Activated CD8-positive, alpha-beta T cell treated with anti-CD3 and anti-CD28 coated beads, Interleukin-2, amount 10 ng/mL, durations not matched to agents 7 days and 5 days (primary cell): ENCODE measurements around the gene TXNDC17. TPM values are rescaled to one million over a fixed set of nuclear protein-coding genes. Genes with fewer than 3 reads are reported as not detected.

ENCODE experiments used
- ATAC-seq: fragments of 150-1000 bp; cut with Tn5 transposase; one replicate; pipeline ENCODE4 v1.10.0; 2021; ENCODE audit warnings: moderate library complexity
- CTCF ChIA-PET: fragments of 350-600 bp; sonication (Branson Sonifier 250); formaldehyde crosslinking; loops from one replicate; lab custom pipeline; 2021; ENCODE audit warnings: antibody characterized with exemption; lab: Charles Lee
- POLR2A ChIA-PET: fragments of 350-600 bp; sonication (Branson Sonifier 250); formaldehyde crosslinking; loops from one replicate; lab custom pipeline; 2021; ENCODE audit warnings: antibody characterized with exemption; lab: Charles Lee
- DNase-seq: peaks from one replicate; pipeline ENCODE4 v3.0.0-alpha.2; 2020
- H3K27ac Mint-ChIP-seq: one replicate; pipeline ENCODE4 v1.8.0; 2021; ENCODE audit warnings: mild to moderate bottlenecking, mixed read lengths
- H3K27me3 Mint-ChIP-seq: one replicate; pipeline ENCODE4 v1.8.0; 2021; ENCODE audit warnings: low read depth, mixed read lengths
- H3K36me3 Mint-ChIP-seq: one replicate; pipeline ENCODE4 v1.8.0; 2021; ENCODE audit warnings: low read depth, mixed read lengths
- H3K4me1 Mint-ChIP-seq: one replicate; pipeline ENCODE4 v1.8.0; 2021; ENCODE audit warnings: low read depth, mixed read lengths
- H3K4me3 Mint-ChIP-seq: one replicate; pipeline ENCODE4 v1.8.0; 2021; ENCODE audit warnings: mild to moderate bottlenecking, mixed read lengths
- H3K9me3 Mint-ChIP-seq: one replicate; pipeline ENCODE4 v1.8.0; 2022; ENCODE audit warnings: mixed read lengths; ENCODE audit not compliant: insufficient read depth
- total RNA-seq, 2 experiments: library from RNA; stranded (reverse); gene quantifications; one replicate each; pipeline ENCODE4 v1.2.3, GENCODE V29; 2021

Gene TXNDC17
- total RNA-seq, 2 experiments from 2014 or later: 81.8 to 94.7 TPM

- POLR2A ChIA-PET: interaction anchor here (0.5 to 0.6 kb wide), 2 partner anchors 1151 kb away, joined by 3 to 4 read pairs; partner anchors contain the start of genes DERL2 and MIS12
- CTCF ChIA-PET: interaction anchor here (3.1 kb wide), 1 partner anchor 11 kb away, joined by 11 read pairs; no protein-coding TSS in a partner anchor
- H3K9me3 Mint-ChIP-seq: no peaks in the 10 kb centered on the region
Observed at GRCh38 chr17:6637458-6637840, 3.4 kb upstream of the TXNDC17 start.

DNA sequence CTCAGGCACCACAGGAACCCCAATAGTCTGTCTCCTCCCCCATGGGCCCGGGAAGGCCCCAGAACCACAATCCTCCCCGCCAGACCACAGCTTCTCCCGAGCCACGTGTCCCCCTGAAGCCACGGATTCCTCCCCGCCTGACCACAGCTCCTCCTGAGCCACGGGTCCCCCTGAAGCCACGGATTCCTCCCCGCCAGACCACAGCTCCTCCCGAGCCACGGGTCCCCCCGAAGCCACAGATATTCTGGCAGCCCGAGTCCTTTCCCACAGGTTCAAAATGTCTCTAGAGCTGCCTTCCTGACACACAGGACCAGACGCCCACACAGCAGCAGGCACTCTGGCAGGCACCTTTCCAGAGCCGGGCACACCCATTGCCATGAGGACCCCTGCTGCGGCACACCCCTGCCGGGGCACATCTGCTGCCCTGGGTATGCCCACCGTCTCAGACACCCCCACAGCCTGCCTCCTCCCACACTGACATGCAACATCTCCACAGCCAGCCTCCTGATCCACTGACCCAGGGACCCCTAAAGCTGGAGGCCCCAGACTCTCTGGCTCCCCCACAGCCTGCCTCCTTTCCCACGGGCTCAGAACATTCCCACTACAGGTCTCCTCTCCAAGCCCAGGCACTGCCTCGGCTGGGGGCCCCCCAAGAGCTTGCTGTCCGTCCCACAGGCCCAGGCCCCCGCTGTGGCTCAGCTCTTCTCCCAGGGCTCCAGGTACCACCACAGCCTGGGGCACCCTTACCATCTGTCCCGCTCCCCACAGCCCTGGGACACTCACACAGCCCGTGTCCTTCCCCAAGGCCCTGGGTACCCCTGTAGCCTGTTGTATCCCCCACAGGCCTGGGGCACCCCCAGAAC lies 2.6 kb upstream of the TXNDC17 start:
- Mint-ChIP-seq H3K27me3 (no peaks in the 10 kb centered on the region), H3K4me3 (peak overlapping the region; percentile 94), H3K4me1 (peaks cover 41% of the 10 kb centered on the region), H3K27ac (peak overlapping the region; percentile 12), H3K9me3 (no peaks in the 10 kb centered on the region), H3K36me3 (peaks cover 34% of the 10 kb centered on the region)
- no peak for ATAC-seq
- POLR2A ChIA-PET: interaction anchor here (0.5 to 4.9 kb wide), 3 partner anchors 12 to 1152 kb away, joined by 3 to 36 read pairs (median 3); partner anchors contain the start of genes C17orf100, MED31 and MIS12
- DNase-seq: no peak
- CTCF ChIA-PET: interaction anchor here (3.1 kb wide), 1 partner anchor 10 kb away, joined by 11 read pairs; no protein-coding TSS in a partner anchor

More at GRCh38 chr17:6637458-6637840, 3.4 kb upstream of the TXNDC17 start:
- Mint-ChIP-seq H3K4me1 (peaks cover 33% of the 10 kb centered on the region), H3K36me3 (peaks cover 35% of the 10 kb centered on the region), H3K27me3 (no peaks in the 10 kb centered on the region), H3K27ac (no peak overlapping the region), H3K4me3 (no peak overlapping the region)
- ATAC-seq (no peak), DNase-seq (no peak)

- no peak for DNase-seq
- H3K27ac Mint-ChIP-seq: peak overlapping the region; percentile 98
- POLR2A ChIA-PET: interaction anchor here (0.7 to 4.9 kb wide), 5 partner anchors 11 to 116 kb away, joined by 3 to 36 read pairs (median 3); partner anchors contain the start of genes C17orf100, MED31 and XAF1
Observed at GRCh38 chr17:6639014-6639585, 1.8 kb upstream of the TXNDC17 start.

DNA sequence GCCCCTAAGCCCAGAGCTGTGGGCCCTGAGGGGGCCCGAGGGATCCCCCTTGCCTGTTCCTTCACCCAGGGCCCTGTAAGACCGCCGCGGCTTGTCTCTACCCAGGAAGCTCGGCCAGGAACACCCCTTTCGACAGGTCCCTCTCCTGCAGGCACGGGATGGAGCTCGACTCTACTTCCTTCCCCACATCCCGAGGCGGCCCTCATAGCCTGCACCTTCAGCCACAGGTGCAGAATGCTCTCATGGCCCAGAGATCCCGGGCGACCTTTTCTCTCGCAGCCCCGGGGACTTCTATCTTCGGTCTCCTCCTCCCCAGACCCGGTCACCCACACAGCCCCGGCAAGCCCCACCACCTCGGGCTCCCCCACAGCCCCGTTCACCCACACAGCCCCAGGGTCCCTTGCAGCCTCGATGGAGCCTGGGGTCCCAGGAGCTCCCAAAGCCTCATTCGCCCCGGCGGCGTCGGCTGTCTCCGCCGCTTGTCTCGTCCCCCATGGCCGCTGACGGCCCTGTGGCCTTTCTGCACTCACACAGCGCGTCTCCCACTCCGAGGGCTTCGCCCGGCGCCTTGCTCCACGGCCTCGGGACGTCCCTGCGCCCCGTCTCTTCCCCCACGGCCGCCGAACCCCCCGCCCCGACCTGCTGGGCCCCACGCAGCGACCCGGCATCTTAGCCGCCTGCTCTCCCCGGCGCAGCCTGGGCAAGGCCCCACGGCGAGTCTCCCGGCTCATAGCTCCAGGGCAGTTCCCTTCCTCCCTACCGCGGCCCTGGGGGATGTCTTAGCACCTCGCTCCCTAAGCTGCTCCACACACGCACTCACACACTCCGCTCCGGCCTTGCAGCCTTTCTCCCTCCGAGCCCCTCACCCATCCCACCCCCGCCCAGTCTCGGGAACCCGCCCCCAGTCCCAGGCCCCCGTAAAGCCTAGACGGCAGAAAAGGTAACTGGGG lies 999 bp upstream of the TXNDC17 start:
- Mint-ChIP-seq H3K4me1 (peaks cover 57% of the 10 kb centered on the region), H3K9me3 (no peaks in the 10 kb centered on the region), H3K27me3 (no peaks in the 10 kb centered on the region), H3K4me3 (peak overlapping the region; percentile 94), H3K27ac (peak overlapping the region; percentile 98), H3K36me3 (peaks cover 38% of the 10 kb centered on the region)
- CTCF ChIA-PET: interaction anchor here (1.0 to 3.1 kb wide), 2 partner anchors 9 to 12 kb away, joined by 3 to 11 read pairs; partner anchors contain the start of genes C17orf100 and MED31
- DNase-seq (peak; percentile 44), ATAC-seq (peak; percentile 45)
- POLR2A ChIA-PET: interaction anchor here (0.7 to 4.9 kb wide), 5 partner anchors 11 to 116 kb away, joined by 3 to 36 read pairs (median 3); partner anchors contain the start of genes C17orf100, MED31 and XAF1

More at GRCh38 chr17:6639014-6639585, 1.8 kb upstream of the TXNDC17 start:
- Mint-ChIP-seq H3K9me3 (no peaks in the 10 kb centered on the region), H3K4me1 (peaks cover 50% of the 10 kb centered on the region), H3K4me3 (peak overlapping the region; percentile 94), H3K27me3 (no peaks in the 10 kb centered on the region), H3K36me3 (peaks cover 36% of the 10 kb centered on the region)
- CTCF ChIA-PET: interaction anchor here (1.0 to 3.1 kb wide), 2 partner anchors 9 to 12 kb away, joined by 3 to 11 read pairs; partner anchors contain the start of genes C17orf100 and MED31
- ATAC-seq: no peak

DNA sequence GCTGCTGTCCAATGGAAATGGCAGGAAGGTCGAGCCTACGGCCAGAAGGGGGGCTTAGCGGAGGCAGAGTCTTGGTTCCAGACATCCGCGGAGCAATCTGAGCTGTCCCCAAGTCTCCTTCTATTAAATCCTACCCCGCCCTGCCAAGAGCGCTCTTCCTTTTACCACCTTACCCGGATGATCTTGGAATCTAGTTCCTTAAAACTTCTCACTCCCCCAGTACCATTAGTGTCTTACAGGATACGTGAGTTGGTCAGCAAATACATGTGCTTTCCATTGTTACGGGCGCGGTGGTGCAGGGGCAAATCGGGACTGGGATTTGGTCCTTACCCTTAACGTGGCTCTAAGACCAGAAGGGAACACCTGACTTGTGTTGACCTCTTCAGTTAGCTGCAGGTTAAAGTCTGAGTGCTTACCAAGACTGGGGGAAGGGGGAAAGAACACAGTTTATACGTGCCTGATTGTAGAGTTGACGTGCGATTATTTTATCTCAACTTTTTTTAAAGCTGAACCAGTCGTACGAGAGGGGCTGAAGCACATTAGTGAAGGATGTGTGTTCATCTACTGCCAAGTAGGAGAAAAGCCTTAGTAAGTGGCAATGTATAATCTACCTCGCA lies 495 bp downstream of the TXNDC17 start:
- DNase-seq (no peak), ATAC-seq (no peak)
- H3K4me1 Mint-ChIP-seq: peaks cover 61% of the 10 kb centered on the region
- ChIA-PET CTCF (interaction anchor here (0.9 to 1.7 kb wide), 7 partner anchors 9 to 362 kb away, joined by 3 to 7 read pairs (median 3); partner anchors contain the start of genes C17orf100 and MED31), POLR2A (interaction anchor here (0.6 to 4.9 kb wide), 5 partner anchors 9 to 1915 kb away, joined by 3 to 36 read pairs (median 3); partner anchors contain the start of genes C17orf100 and MED31)
- peak overlapping the region; percentile 98 for H3K27ac Mint-ChIP-seq
- no peaks in the 10 kb centered on the region for H3K9me3 Mint-ChIP-seq
- peaks cover 42% of the 10 kb centered on the region for H3K36me3 Mint-ChIP-seq
- H3K27me3 Mint-ChIP-seq: no peaks in the 10 kb centered on the region
- H3K4me3 Mint-ChIP-seq: peak overlapping the region; percentile 94

- no peak for DNase-seq
Observed at GRCh38 chr17:6642592-6642991, 1.7 kb downstream of the TXNDC17 start.

DNA sequence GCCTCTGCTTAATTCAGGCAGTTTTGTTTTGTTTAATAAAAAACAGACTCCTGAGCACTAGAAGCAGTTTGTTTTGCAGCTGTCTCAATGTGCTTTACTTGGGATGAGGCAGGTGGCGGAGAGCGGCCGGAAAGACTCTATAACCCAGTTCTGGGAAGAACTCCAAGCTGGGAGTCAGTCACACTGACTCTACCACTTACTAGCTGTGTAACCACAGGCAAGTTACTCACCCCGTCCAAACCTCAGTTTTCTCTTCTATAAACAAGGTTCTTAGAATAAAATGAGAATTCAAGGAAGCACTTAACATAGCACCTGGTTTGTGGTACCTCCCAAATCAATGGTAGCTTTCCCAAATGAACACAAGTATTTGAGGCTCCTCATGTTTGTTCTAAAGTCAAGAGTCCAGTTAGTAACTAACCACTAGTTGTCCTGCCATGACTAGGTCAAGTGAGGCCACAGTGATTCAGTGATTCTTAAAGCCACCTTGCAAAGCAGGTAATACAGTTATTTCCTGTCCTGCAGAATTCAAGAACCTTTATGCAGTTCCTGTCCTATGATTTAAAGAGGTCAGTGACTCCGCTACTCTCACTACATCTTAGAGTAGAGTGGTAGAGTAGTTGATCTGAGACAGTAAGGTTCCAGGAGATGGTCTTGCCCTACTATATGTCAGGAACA lies 2.7 kb downstream of the TXNDC17 start:
- Mint-ChIP-seq H3K27me3 (no peaks in the 10 kb centered on the region), H3K27ac (no peak overlapping the region), H3K4me3 (no peak overlapping the region), H3K9me3 (no peaks in the 10 kb centered on the region), H3K4me1 (peaks cover 64% of the 10 kb centered on the region), H3K36me3 (peaks cover 58% of the 10 kb centered on the region)
- DNase-seq (no peak), ATAC-seq (no peak)
- ChIA-PET CTCF (no interaction called here), POLR2A (no interaction called here)

More at GRCh38 chr17:6642592-6642991, 1.7 kb downstream of the TXNDC17 start:
- Mint-ChIP-seq H3K9me3 (no peaks in the 10 kb centered on the region), H3K27ac (peak overlapping the region; percentile 57), H3K4me1 (peaks cover 65% of the 10 kb centered on the region), H3K36me3 (peaks cover 48% of the 10 kb centered on the region), H3K27me3 (no peaks in the 10 kb centered on the region), H3K4me3 (peak overlapping the region; percentile 94)
- POLR2A ChIA-PET: interaction anchor here (4.9 kb wide), 1 partner anchor 8 kb away, joined by 36 read pairs; the partner anchor contains the start of genes C17orf100 and MED31
- no peak for ATAC-seq
- CTCF ChIA-PET: interaction anchor here (1.2 to 1.3 kb wide), 2 partner anchors 18 to 24 kb away, joined by 3 read pairs; no protein-coding TSS in a partner anchor

DNA sequence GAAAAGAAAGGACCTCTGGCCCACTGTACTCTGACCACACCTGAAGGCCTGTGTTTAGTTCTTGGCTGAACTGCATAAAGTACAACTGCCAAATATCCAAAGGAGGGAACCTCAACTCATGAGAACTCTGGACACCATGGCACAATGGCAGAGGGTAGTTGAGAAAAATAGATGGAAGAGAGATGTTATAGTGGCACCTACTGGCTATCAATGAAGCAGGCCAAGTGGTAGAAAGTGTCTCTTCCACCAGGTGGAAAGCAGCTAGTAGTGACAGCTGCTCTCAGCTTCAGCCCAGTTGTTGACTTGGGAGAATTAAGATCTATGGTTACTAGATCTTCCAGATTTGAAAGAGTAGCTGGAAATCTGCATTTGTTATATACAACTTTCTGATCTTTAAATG lies 7.3 kb downstream of the TXNDC17 start:
- Mint-ChIP-seq H3K4me3 (no peak overlapping the region), H3K36me3 (peaks cover 52% of the 10 kb centered on the region), H3K27ac (no peak overlapping the region), H3K4me1 (peaks cover 59% of the 10 kb centered on the region), H3K9me3 (no peaks in the 10 kb centered on the region), H3K27me3 (no peaks in the 10 kb centered on the region)
- no peak for DNase-seq
- no peak for ATAC-seq
- ChIA-PET POLR2A (no interaction called here), CTCF (interaction anchor here (0.6 to 2.4 kb wide), 11 partner anchors 10 to 176 kb away, joined by 3 to 24 read pairs (median 3); a partner anchor contains a TSS)

DNA sequence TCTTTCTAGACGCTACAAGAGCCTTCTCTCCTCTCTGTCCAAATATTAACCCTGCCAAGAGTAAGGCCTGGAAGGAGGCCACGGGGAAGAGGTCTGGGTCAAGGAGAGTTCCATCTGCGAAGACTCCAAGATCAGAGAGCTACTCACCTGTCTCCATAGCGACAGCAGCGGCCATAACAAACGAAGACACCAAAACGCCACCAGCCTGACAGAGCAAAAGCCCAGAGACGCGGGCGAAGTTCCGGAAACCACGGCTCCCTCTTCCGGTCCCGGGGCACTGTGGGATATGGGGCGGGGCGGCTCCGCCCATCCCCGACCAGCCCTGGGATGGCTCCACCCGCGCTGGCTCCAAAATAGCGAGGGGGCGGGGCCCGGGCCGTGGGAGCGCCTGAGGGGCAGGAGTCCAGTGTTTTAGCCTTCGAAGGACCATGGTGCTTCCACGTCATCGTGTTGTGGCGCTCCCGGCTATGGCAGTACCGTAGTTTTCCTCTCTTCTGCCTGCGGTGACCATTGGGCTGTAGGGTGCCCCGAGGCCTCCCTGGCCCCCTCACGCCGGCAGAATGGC lies 10.6 kb downstream of the TXNDC17 start, which contains the start of the genes C17orf100 and MED31:
Gene C17orf100, plus strand, starts transcription at position 409 of the 565 bp plus-strand sequence. Its CDS starts 152 bp downstream, at position 561.
Gene MED31, minus strand, starts transcription at position 252 of the 565 bp plus-strand sequence. Its CDS starts 77 bp downstream, at position 175.
- CTCF ChIA-PET: interaction anchor here (0.8 to 1.6 kb wide), 6 partner anchors 10 to 178 kb away, joined by 3 to 7 read pairs (median 4); partner anchors contain the start of gene TXNDC17
- Mint-ChIP-seq H3K9me3 (no peaks in the 10 kb centered on the region), H3K27me3 (peaks cover 21% of the 10 kb centered on the region), H3K27ac (peak within 1 kb of the TSS; percentile 98), H3K4me3 (peak within 1 kb of the TSS; percentile 97), H3K36me3 (peaks cover 33% of the 10 kb centered on the region), H3K4me1 (peaks cover 54% of the 10 kb centered on the region)
- POLR2A ChIA-PET: interaction anchor here (0.6 to 2.8 kb wide), 4 partner anchors 11 to 179 kb away, joined by 3 to 36 read pairs (median 10); partner anchors contain the start of genes KIAA0753, TXNDC17 and XAF1
- ATAC-seq (peak; percentile 93), DNase-seq (peak; percentile 96)
